SK-N-SH (cell line): ENCODE measurements around the gene ASTN2.

Experiments
- CTCF ChIP-seq: fragments of 200-600 bp; sonication (generic); IDR thresholded peaks from 2 replicates; pipeline ENCODE4 v1.6.1; 2017; ENCODE audit warnings: antibody characterized with exemption, mild to moderate bottlenecking, moderate library complexity
- EP300 ChIP-seq, 2 experiments: IDR thresholded peaks; 2 replicates each; pipeline versions ENCODE4 v1.4.0 to v1.6.1; 2012; ENCODE audit warnings: borderline replicate concordance in 1 of 2, low read depth in 1 of 2, low read length in 1 of 2
- FOXM1 ChIP-seq: IDR thresholded peaks from 2 replicates; pipeline ENCODE4 v1.4.0; 2012; ENCODE audit warnings: low read depth, mild to moderate bottlenecking
- MAX ChIP-seq: IDR thresholded peaks from 2 replicates; pipeline ENCODE4 v1.4.0; 2012; ENCODE audit warnings: low read depth
- POLR2AphosphoS5 ChIP-seq: IDR thresholded peaks from 2 replicates; pipeline ENCODE4 v1.6.1; 2012; ENCODE audit warnings: low read depth, low read length
- RAD21 ChIP-seq: IDR thresholded peaks from 2 replicates; pipeline ENCODE4 v1.6.1; 2012; ENCODE audit warnings: mild to moderate bottlenecking, low read length
- REST ChIP-seq: IDR thresholded peaks from 2 replicates; pipeline ENCODE4 v1.6.1; 2012; ENCODE audit warnings: mild to moderate bottlenecking, low read depth, low read length, moderate library complexity
- RFX5 ChIP-seq: IDR thresholded peaks from 2 replicates; pipeline ENCODE4 v1.6.1; 2012; ENCODE audit warnings: mild to moderate bottlenecking, improper control_type of control experiment, low read length
- TAF1 ChIP-seq: IDR thresholded peaks from 2 replicates; pipeline ENCODE4 v1.6.1; 2012; ENCODE audit warnings: low read depth, mild to moderate bottlenecking, low read length, moderate library complexity, borderline replicate concordance

- TF ChIP-seq MAX (no peak), CTCF (no peak), RFX5 (no peak), RAD21 (no peak), POLR2AphosphoS5 (no peak), REST (no peak), EP300 (IDR thresholded peaks at IDR 0.05; ENCODE audit: borderline replicate concordance in 1 of 2, low read depth in 1 of 2, low read length in 1 of 2) (no peak), FOXM1 (no peak), TAF1 (no peak)
Measured at GRCh38 chr9:117268847-117269446, 145.9 kb downstream of the ASTN2 start.
